Adrenal gland (tissue), 19 donors: ENCODE results near the gene C3orf70. TPM values are rescaled to one million over a fixed set of nuclear protein-coding genes. Genes with fewer than 3 reads are reported as not detected.
A peak's percentile ranks its signal among the peaks of the same experiment; 100 is the strongest.

Experiments
- DNase-seq, 7 donors: peaks; one replicate each; pipeline ENCODE4 v3.0.0-alpha.2; 2019 to 2020
- H3K27ac ChIP-seq, 5 donors: fragments of 200-600 bp; sonication (generic) in 4 of 5; 1 replicate in 3 of 5; 2 replicates in 2 of 5; pipeline versions ENCODE4 v1.5.1 to v1.8.0; 2016 to 2020; ENCODE audit warnings: mild to moderate bottlenecking in 1 of 5
- H3K27me3 ChIP-seq: fragments of 200-600 bp; 2 replicates; pipeline ENCODE4 v1.8.0; 2021
- H3K36me3 ChIP-seq, 2 donors: fragments of 200-600 bp; replicated peaks in 1 of 2; 1 replicate in 1 of 2; 2 replicates in 1 of 2; pipeline versions ENCODE4 v1.5.1 to v1.8.0; 2018 to 2022
- H3K4me1 ChIP-seq, 2 donors: fragments of 200-600 bp; replicated peaks in 1 of 2; 1 replicate in 1 of 2; 2 replicates in 1 of 2; pipeline versions ENCODE4 v1.5.1 to v1.8.0; 2018 to 2021
- H3K4me3 ChIP-seq, 4 donors: fragments of 200-600 bp; sonication (generic) in 3 of 4; one replicate each; pipeline ENCODE4 v1.5.1; 2016 to 2018
- H3K9me3 ChIP-seq, 3 donors: fragments of 200-600 bp; sonication (generic) in 1 of 3; replicated peaks in 1 of 3; 1 replicate in 2 of 3; 2 replicates in 1 of 3; pipeline versions ENCODE4 v1.5.1 to v1.8.0; 2016 to 2021
- POLR2A ChIP-seq, 2 donors: fragments of 450-650 bp; IDR thresholded peaks; one replicate each; pipeline ENCODE4 v1.6.1; 2017; ENCODE audit warnings: antibody characterized with exemption in 2 of 2, mild to moderate bottlenecking in 2 of 2, moderate library complexity in 1 of 2
- WGBS, 4 donors: extraction: QIAGEN DNeasy Blood & Tissue Kit in 2 of 4; methylation state at CpG; one replicate each; pipeline versions ENCODE4 v1.1.5 to v1.1.7; 2013 to 2017; 5-methylcytosine and 5-hydroxymethylcytosine counted together
- intact Hi-C, 2 donors: fragments of 100-400 bp; cut with DNase I; formaldehyde crosslinking; loops; one replicate each; pipeline versions ENCODE4 v1.14.1 to v1.15.0; 2022 to 2023
- long read RNA-seq, 10 donors: library from polyadenylated mRNA in 3 of 10; unstranded in 2 of 10; stranded (forward) in 1 of 10; transcript quantifications; one replicate each; pipeline ENCODE4 v2.0.0 and lab custom pipeline, GENCODE V29; 2021 to 2026
- polyA plus RNA-seq, 3 donors: library from polyadenylated mRNA; stranded (reverse); fragments of 200-250 nt in 2 of 3; fragments of 350-450 nt in 1 of 3; fragmentation: Illumina TruSeq in 1 of 3; extraction: RNeasy Lipid Tissue Mini Kit (QIAGEN cat#74804) in 1 of 3; gene quantifications; one replicate each; pipeline ENCODE4 v1.2.3, GENCODE V29; 2013 to 2014
- total RNA-seq, 9 donors: library from RNA; depleted of rRNA in 4 of 9; stranded (reverse); fragments of >200 nt in 4 of 9; fragments of 120-200 nt in 1 of 9; fragmentation: NEBNext Ultra II Directional in 1 of 9; extraction: Animal tissue kit (Norgen Biotek cat#: 25700) in 1 of 9; gene quantifications; one replicate each; pipeline versions ENCODE4 v1.1.0 to v1.2.4, GENCODE V29; 2013 to 2023
- TF ChIP-seq, protein P1 (sequence below), 6 experiments: fragments of 450-650 bp in 4 of 6; fragments of 200-600 bp in 2 of 6; sonication (generic) in 1 of 6; IDR thresholded peaks; 1 replicate in 5 of 6; 2 replicates in 1 of 6; pipeline versions ENCODE4 v1.5.1 to v1.8.0; 2016 to 2021; ENCODE audit warnings: antibody characterized with exemption in 6 of 6, mild to moderate bottlenecking in 2 of 6, moderate library complexity in 1 of 6
- donor health status: healthy with polysubstance abuse.
- donor health status: Bipolar disorder and iron deficiency.
- donor health status: DM: yes; HTN: yes; CAD: no.
- donor health status: DM: no; HTN: no; CAD: no.
- donor health status: DM: no; HTN: no; CAD: no.
- donor health status: DM: yes; HTN: yes; CAD: no.

The C3orf70 gene
- total RNA-seq (1 to 10 TPM in 5 of 9 donors, under 1 TPM in 4; 0.79 to 2.6 (median 1.6) TPM), polyA plus RNA-seq (under 1 TPM; 0.64 to 0.77 (median 0.67) TPM)
- long read RNA-seq, donor 1 = 0 reads
- long read RNA-seq, donor 2, full-length matches to known transcripts = 1 of 1 reads
- long read RNA-seq, donor 2, partial matches to known transcripts = 0 of 1 reads
- long read RNA-seq, donor 2, other reads (novel, unspliced or antisense) = 0 of 1 reads
- long read RNA-seq, donor 3 = 0 reads
- long read RNA-seq, donor 4 = 0 reads
- long read RNA-seq, donor 5, full-length matches to known transcripts = 1 of 1 reads
- long read RNA-seq, donor 5, partial matches to known transcripts = 0 of 1 reads
- long read RNA-seq, donor 5, other reads (novel, unspliced or antisense) = 0 of 1 reads
- long read RNA-seq, donor 6, partial matches to known transcripts = 0 of 1 reads
- long read RNA-seq, donor 6, other reads (novel, unspliced or antisense) = 1 of 1 reads
- long read RNA-seq, donor 7 = 0 reads
- long read RNA-seq, donor 8 = 0 reads
- long read RNA-seq, donor 9 = 0 reads
- long read RNA-seq, donor 10, full-length matches to known transcripts = 1 of 1 reads
- long read RNA-seq, donor 10, partial matches to known transcripts = 0 of 1 reads
- long read RNA-seq, donor 10, other reads (novel, unspliced or antisense) = 0 of 1 reads

- H3K9me3 ChIP-seq = no peaks in the 10 kb centered on the region
- peak; percentile 32 to 62 (median 38) for DNase-seq
- TF ChIP-seq, protein P1, sequence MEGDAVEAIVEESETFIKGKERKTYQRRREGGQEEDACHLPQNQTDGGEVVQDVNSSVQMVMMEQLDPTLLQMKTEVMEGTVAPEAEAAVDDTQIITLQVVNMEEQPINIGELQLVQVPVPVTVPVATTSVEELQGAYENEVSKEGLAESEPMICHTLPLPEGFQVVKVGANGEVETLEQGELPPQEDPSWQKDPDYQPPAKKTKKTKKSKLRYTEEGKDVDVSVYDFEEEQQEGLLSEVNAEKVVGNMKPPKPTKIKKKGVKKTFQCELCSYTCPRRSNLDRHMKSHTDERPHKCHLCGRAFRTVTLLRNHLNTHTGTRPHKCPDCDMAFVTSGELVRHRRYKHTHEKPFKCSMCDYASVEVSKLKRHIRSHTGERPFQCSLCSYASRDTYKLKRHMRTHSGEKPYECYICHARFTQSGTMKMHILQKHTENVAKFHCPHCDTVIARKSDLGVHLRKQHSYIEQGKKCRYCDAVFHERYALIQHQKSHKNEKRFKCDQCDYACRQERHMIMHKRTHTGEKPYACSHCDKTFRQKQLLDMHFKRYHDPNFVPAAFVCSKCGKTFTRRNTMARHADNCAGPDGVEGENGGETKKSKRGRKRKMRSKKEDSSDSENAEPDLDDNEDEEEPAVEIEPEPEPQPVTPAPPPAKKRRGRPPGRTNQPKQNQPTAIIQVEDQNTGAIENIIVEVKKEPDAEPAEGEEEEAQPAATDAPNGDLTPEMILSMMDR (IDR thresholded peaks at IDR 0.05) = no peak
- no peak for TF ChIP-seq POLR2A (IDR thresholded peaks at IDR 0.05)
- H3K36me3 ChIP-seq = no peaks in the 10 kb centered on the region
- H3K27ac ChIP-seq = peak within 1 kb of the TSS in 3 of 5 donors; percentile 6 to 74 (median 74)
- intact Hi-C loops = no loop called here
- 0 to 1% (median 0%) methylated on average over 5 to 111 of the region's 113 CpGs for WGBS, 4 donors
- H3K27me3 ChIP-seq = peaks cover 28% of the 10 kb centered on the region
- peak within 1 kb of the TSS in 3 of 4 donors; percentile 2 to 66 (median 20) for H3K4me3 ChIP-seq
- peaks cover 0 to 8% of the 10 kb centered on the region in 2 donors for H3K4me1 ChIP-seq
Observed at GRCh38 chr3:185152410-185153170, at the start of gene C3orf70. Gene C3orf70, minus strand, starts transcription at chr3:185153060. Its CDS starts 237 bp downstream, at chr3:185152823.

DNA sequence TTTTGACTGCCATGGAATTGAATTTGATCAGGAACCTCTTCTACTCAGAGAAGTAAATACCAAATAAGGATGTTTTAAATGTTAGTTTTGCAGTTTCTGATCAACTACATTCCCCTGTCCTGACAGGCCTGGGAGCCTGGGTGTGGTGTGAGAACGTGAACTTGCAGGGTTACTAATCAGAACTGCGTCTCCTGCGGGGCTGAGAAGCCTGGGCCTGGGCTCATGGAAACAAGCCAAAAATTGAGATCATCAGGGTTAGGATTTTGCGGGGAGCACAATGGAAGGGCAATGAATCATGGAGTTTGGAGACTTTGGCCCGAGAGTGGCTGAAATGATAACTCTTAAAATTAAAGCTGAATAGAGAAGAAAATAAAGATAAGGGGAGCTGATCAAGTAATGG is 47.8 kb upstream of the C3orf70 start:
- Histone ChIP-seq H3K4me3 (no peak overlapping the region), H3K27me3 (no peaks in the 10 kb centered on the region), H3K27ac (no peak overlapping the region), H3K36me3 (no peaks in the 10 kb centered on the region), H3K4me1 (no peaks in the 10 kb centered on the region), H3K9me3 (no peaks in the 10 kb centered on the region)
- intact Hi-C loops = no loop called here
- 61 to 77% (median 67%) methylated on average over 5 of the region's 5 CpGs for WGBS, 4 donors
- no peak for DNase-seq
- TF ChIP-seq, protein P1 (IDR thresholded peaks at IDR 0.05) = no peak
- no peak for TF ChIP-seq POLR2A (IDR thresholded peaks at IDR 0.05)

GRCh38 chr3:185199671-185200070 is 46.8 kb upstream of the C3orf70 start:
- Histone ChIP-seq H3K27ac (no peak overlapping the region), H3K36me3 (no peaks in the 10 kb centered on the region), H3K9me3 (no peaks in the 10 kb centered on the region), H3K27me3 (no peaks in the 10 kb centered on the region), H3K4me1 (no peaks in the 10 kb centered on the region), H3K4me3 (no peak overlapping the region)
- intact Hi-C loops = no loop called here
- no peak for DNase-seq
- TF ChIP-seq POLR2A (IDR thresholded peaks at IDR 0.05) = no peak
- TF ChIP-seq, protein P1 (IDR thresholded peaks at IDR 0.05) = no peak
- WGBS, 4 donors = 81 to 100% (median 91%) methylated on average over 3 to 5 of the region's 5 CpGs

- Histone ChIP-seq H3K36me3 (no peaks in the 10 kb centered on the region), H3K4me1 (no peaks in the 10 kb centered on the region), H3K4me3 (no peak overlapping the region), H3K27me3 (no peaks in the 10 kb centered on the region), H3K9me3 (no peaks in the 10 kb centered on the region), H3K27ac (no peak overlapping the region)
- no peak for DNase-seq
- intact Hi-C loops = no loop called here
- no peak for TF ChIP-seq POLR2A (IDR thresholded peaks at IDR 0.05)
- TF ChIP-seq, protein P1 (IDR thresholded peaks at IDR 0.05) = no peak
- 87 to 95% (median 92%) methylated on average over 4 of the region's 4 CpGs for WGBS, 4 donors
Observed at GRCh38 chr3:185199206-185199605, 46.3 kb upstream of the C3orf70 start.
